ENCODE measurements around the gene MEGF11. TPM values are rescaled to one million over a fixed set of nuclear protein-coding genes. Genes with fewer than 3 reads are reported as not detected.

Gene MEGF11
- total RNA-seq, 1 experiment from 2014 or later = 1.2 TPM

DNA sequence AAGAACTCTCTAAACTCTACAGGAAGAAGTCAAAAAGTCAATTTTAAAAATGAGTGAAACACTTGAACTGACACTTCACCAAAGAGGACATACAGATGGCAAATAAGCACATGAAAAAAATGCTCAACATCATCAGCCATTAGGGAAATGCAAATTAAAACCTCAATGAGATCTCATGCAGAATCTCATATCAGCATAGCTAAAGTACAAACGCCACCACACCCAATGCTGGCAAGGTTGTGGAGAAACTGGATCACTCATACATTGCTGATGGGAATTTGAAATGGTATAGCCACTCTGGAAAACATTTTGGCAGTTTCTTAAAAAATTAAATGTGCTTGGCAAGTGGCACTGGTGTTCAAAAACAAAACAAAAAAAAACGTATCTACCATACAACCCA, 34.2 kb downstream of the MEGF11 start:
- no CpG with 5 or more reads among the region's 2 CpGs for WGBS (ENCODE audit: extremely low coverage, insufficient read length, low lambda C conversion rate)
- H3K27ac ChIP-seq (ENCODE audit: insufficient read length, low read depth, low read length) = no peak overlapping the region
- H2BK20ac ChIP-seq (ENCODE audit: low read depth, low read length, poor library complexity, severe bottlenecking) = no peak overlapping the region
- H4K5ac ChIP-seq (ENCODE audit: insufficient read length, low read depth, low read length) = no peak overlapping the region
- H4K20me1 ChIP-seq (ENCODE audit: control insufficient read depth, insufficient read depth, insufficient read length) = no peaks in the 10 kb centered on the region
- no peak overlapping the region for H3K9ac ChIP-seq (ENCODE audit: extremely low read depth, insufficient read length, low read length)
- H3K9me3 Mint-ChIP-seq = no peaks in the 10 kb centered on the region
- H3K36me3 Mint-ChIP-seq (ENCODE audit: insufficient read depth in 1 of 3, low read depth in 3 of 3) = no peaks in the 10 kb centered on the region
- no peak overlapping the region for H2BK15ac ChIP-seq (ENCODE audit: low read depth, low read length)
- TF ChIP-seq, protein P1, sequence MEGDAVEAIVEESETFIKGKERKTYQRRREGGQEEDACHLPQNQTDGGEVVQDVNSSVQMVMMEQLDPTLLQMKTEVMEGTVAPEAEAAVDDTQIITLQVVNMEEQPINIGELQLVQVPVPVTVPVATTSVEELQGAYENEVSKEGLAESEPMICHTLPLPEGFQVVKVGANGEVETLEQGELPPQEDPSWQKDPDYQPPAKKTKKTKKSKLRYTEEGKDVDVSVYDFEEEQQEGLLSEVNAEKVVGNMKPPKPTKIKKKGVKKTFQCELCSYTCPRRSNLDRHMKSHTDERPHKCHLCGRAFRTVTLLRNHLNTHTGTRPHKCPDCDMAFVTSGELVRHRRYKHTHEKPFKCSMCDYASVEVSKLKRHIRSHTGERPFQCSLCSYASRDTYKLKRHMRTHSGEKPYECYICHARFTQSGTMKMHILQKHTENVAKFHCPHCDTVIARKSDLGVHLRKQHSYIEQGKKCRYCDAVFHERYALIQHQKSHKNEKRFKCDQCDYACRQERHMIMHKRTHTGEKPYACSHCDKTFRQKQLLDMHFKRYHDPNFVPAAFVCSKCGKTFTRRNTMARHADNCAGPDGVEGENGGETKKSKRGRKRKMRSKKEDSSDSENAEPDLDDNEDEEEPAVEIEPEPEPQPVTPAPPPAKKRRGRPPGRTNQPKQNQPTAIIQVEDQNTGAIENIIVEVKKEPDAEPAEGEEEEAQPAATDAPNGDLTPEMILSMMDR (conservative IDR thresholded peaks at IDR 0.05) = no peak
- 0 out of 2 replicates have a peak, but pooled peaks cover 2% of the 10 kb centered on the region for H3K4me1 ChIP-seq (ENCODE audit: insufficient read depth, low read length)
- H3K56ac ChIP-seq (ENCODE audit: insufficient read length, low read depth, low read length) = no peak overlapping the region
- H2BK12ac ChIP-seq (ENCODE audit: insufficient read length, low read depth, low read length) = no peak overlapping the region
- no peak overlapping the region for H3K4ac ChIP-seq (ENCODE audit: low read depth, low read length)
- no peak overlapping the region for H3K4me3 Mint-ChIP-seq
- H3K27me3 Mint-ChIP-seq (ENCODE audit: low read depth) = peaks cover 2% of the 10 kb centered on the region; the same call in 1 of the 2 replicates
- H3K4me1 Mint-ChIP-seq = peaks cover 11 to 25% of the 10 kb centered on the region in 2 experiments
- H3K18ac ChIP-seq (ENCODE audit: insufficient read length, low read depth, low read length) = no peak overlapping the region
- no peak overlapping the region for H2BK120ac ChIP-seq (ENCODE audit: low read depth, low read length, poor library complexity, severe bottlenecking)
- H2AK5ac ChIP-seq (ENCODE audit: insufficient read length, low read length) = no peak overlapping the region
- H3K4me2 ChIP-seq (ENCODE audit: insufficient read depth, insufficient read length, low read length) = no peak overlapping the region
- no peaks in the 10 kb centered on the region for H3K79me2 ChIP-seq (ENCODE audit: insufficient read depth, low read length)
- no peak overlapping the region for H4K91ac ChIP-seq (ENCODE audit: insufficient read length, low read depth, low read length)
- H3K27ac Mint-ChIP-seq = no peak overlapping the region
- H3K23me2 ChIP-seq (ENCODE audit: insufficient read length, low read depth, low read length, poor library complexity, severe bottlenecking) = no peaks in the 10 kb centered on the region
- DNase-seq = no peak
- no peak overlapping the region for H3K23ac ChIP-seq (ENCODE audit: insufficient read length, low read depth, low read length)
- H2AFZ ChIP-seq (ENCODE audit: low read length) = no peak overlapping the region
- H3K9me3 ChIP-seq (ENCODE audit: control insufficient read depth, low read depth, low read length) = no peaks in the 10 kb centered on the region
- H3K79me1 ChIP-seq (ENCODE audit: insufficient read depth, low read depth, low read length, poor library complexity, severe bottlenecking) = no peaks in the 10 kb centered on the region
- H4K8ac ChIP-seq (replicated peaks; ENCODE audit: insufficient read length, low read depth, low read length) = no peak overlapping the region
- H3K14ac ChIP-seq (ENCODE audit: insufficient read depth, low read length) = no peak overlapping the region
- H2BK5ac ChIP-seq (ENCODE audit: insufficient read length, low read length) = no peak overlapping the region
- H3T11ph ChIP-seq (ENCODE audit: low read length) = no peak overlapping the region
- H3K27me3 ChIP-seq (ENCODE audit: insufficient read depth, low read length) = no peaks in the 10 kb centered on the region
